Stimulated activated CD4-positive, alpha-beta T cell treated with anti-CD3 and anti-CD28 coated beads, Interleukin-12 subunit alpha, Interleukin-12 subunit beta, amount 100 ng/mL, for 24 hours (primary cell): ENCODE measurements around the gene DSC3.

Experiments used
- DNase-seq, 2 experiments: peaks; one replicate each; pipeline ENCODE4 v3.0.0-alpha.2; 2020; ENCODE audit warnings: low read depth in 2 of 2

DSC3 gene

DNA sequence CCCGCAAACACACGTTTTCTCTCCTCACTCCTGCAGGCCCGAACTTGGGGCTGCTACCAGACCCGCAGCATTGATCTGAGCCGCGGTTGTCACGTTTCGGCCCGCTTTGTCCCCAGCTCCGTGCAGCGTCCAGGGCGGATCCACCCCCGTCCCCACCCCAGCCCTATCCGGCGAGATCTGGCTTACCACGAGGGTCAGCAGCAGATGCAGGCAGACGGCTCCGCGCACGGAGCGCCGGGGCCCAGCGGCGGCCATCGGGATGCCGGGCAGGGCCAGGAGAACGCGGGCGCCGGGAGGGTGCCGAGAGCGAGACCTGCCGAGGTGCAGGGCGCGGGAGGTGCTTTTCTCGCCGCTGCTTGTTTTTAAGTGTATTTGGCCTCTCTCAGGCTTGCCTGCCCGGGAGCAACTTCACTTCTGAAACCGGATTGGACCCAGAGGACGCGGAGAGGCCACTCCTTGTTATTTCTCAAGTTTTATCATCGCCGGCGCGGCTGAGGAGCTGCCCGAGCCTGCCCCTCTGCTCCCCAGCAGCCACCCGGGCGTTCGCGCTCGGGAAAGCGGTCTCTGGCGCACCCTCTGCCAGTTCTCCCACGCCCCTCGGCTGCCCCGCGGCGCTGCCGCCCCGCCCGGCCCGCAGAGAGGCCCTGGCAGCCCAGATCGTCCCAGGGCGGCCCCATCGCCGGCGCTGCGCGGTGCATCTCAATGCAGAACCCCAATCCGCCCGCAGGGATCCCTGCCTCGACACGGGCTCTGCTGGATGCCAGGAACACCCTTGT is at the start of gene DSC3:
DSC3 (minus strand) TSS at position 337 of the 776 bp plus-strand sequence; CDS start at position 255, 82 bp downstream.
- DNase-seq = no peak

GRCh38 chr18:31091350-31091749 is 48.8 kb upstream of the DSC3 start:
- no peak for DNase-seq

- DNase-seq = no peak
These were observed 46.0 kb upstream of the DSC3 start for GRCh38 chr18:31088532-31088931.

DNA sequence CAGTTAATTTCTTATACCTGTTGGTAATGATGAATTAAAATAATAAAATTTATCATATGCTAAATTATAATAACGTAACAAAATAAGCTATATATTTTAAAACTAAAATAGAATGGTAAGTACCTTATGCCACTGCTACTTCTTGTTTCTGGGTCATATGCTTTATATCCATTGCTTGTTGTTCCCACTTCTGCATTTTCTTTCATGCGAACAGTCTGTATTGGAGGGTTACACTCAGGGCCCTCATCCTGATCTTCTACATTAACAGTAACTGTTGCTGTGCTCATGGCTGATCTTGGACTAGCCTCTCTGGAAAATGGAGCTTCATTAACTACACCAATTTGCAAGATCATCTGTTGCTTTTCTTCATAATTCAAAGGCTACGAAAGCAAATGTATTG is 37.4 kb upstream of the DSC3 start:
- no peak for DNase-seq

- no peak for DNase-seq
These were observed 35.3 kb upstream of the DSC3 start for GRCh38 chr18:31077878-31078277.

GRCh38 chr18:31072175-31072574 is 29.6 kb upstream of the DSC3 start:
- DNase-seq = no peak

- no peak for DNase-seq
These were observed 27.7 kb upstream of the DSC3 start for GRCh38 chr18:31070206-31070605.

DNA sequence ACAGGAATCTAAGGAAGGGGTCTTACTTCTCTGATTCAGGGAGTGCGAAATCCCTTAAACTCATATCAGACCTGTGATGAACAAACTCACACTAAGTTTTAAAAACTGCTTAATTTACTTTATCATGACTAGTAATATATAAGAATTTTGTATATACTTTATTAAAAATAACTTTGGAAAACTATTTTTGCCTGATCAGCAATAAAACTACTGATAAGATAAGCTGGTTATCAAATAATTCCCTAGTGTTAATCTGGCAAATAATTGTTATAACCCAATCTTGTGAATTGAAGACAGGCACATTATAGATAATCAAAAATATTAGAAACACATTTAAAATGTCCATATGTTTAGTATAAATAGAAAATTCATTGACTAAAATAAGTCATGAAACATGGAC is 23.7 kb upstream of the DSC3 start:
- DNase-seq = no peak

- no peak for DNase-seq
These were observed 22.7 kb upstream of the DSC3 start for GRCh38 chr18:31065036-31065773.

DNA sequence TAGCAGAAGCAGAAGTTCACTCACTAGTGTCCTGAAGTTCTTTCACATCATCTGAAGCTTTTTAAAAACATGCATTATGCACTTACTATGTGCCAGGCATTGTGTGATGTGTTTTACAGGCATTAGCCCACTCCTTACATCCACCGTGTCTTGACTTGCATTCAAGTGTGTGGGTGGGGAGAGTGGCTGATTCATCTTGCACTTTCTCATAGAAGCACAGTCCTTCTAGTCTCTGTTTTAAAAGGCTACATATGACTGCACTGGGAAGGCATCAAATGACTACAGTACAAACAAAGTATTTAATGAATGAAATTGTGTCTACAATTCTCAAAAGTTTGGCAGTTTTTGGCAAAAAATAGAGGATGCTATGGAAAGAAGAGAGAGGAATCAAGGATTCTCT is 21.6 kb upstream of the DSC3 start:
- no peak for DNase-seq

DNA sequence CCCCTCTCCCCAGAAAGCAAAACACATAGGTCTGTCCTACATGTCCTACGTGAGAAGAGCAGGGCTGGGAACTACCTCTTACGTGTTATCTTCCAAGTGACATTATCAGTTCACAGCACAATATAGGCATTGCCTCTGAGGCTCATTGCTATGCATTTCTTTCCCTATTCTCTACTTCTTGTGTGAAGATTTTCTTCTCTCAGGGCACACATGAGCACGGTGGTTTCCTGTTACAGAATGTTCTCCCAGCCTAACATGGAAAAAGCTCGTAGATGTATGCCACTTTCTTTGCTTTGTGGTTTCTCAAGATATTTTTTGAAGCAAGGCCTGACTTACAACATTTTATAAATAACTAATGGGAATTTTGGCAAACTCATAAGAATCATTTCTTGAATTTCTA is 19.4 kb upstream of the DSC3 start:
- no peak for DNase-seq

- DNase-seq = no peak
These were observed 16.4 kb upstream of the DSC3 start for GRCh38 chr18:31058897-31059296.

- DNase-seq = no peak
These were observed 15.4 kb upstream of the DSC3 start for GRCh38 chr18:31057917-31058316.

- no peak for DNase-seq
These were observed 14.5 kb upstream of the DSC3 start for GRCh38 chr18:31057051-31057450.

- no peak for DNase-seq
These were observed 13.8 kb upstream of the DSC3 start for GRCh38 chr18:31056296-31056695.

DNA sequence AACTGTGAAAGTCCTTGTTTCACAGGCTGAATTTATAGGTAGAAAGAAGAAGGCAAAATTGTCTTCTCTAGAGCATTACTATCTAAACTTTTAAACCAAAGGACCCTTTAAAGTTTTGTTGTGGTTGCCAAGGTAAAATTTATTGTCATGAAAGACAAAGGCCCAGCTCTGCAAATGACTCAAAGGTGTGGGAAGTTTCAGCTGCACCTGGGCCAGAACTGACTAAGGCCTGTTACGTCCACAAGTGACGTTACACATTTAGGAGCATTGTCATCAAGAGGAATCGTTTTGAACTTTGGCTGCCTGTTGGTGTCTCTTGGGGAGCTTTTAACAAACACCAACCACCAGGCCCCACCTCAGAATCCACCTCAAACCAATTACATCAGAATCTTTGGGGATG is 8.1 kb upstream of the DSC3 start:
- DNase-seq = no peak

DNA sequence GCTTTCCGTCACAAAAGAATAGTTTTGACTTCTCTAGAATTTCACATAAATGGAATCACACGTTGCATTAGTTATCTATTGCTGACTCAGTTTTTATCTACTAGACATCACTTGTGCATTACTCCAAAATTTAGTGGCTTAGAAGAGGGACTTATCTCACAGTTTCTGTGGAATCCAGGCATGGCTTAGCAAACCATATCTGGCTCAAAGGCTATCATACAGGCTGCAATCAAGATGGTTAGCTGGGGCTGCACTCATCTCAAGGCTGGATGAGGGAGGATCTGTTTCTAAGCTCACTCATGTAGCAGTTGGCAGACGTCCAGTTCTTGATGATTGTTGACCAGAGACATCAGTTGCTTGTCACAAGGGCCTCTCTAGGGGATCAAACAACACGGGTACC is 6.6 kb upstream of the DSC3 start:
- DNase-seq = no peak

DNA sequence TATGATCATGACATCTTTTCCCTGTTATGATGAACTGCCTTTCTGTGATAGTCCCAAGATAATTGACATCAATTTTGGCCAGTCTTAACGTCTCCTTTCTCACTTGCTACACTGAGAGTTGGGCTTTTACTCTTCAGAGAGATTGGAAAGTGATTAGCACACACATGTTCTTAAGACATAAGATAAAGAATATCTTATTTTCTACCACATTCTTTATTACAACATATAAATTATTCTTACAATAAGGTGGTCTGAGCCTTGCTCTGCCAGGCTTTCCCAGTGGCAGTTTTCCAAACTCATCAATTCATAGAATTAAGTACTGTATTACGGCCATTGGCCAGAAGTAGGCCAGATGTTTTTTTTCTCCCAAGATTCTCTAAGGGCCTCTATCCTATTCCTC is 5.7 kb upstream of the DSC3 start:
- DNase-seq = no peak

GRCh38 chr18:31046916-31047315 is 4.4 kb upstream of the DSC3 start:
- no peak for DNase-seq

GRCh38 chr18:31045599-31045998 is 3.1 kb upstream of the DSC3 start:
- DNase-seq = no peak

- DNase-seq = no peak
These were observed 2.4 kb upstream of the DSC3 start for GRCh38 chr18:31044926-31045325.

DNA sequence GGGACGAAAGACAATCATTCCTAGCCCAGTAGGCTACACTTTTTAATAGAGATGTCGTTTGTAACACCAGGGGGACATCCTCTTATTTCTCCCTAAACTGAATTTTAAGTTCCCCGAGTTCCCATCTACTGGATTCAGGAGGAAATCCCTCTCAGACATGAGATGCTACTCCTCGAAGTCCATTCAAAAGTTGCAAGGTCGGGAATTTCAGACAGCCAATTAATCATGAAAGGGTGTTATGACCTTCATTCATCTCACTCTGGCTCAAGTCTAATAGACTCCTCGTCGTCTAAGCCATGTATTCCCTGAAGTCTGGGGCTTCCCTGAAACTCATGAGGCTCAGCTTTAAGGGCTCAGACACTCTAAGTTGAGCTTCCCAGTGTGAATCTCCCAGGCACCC is 1.2 kb upstream of the DSC3 start:
- no peak for DNase-seq

- no peak for DNase-seq
These were observed 497 bp downstream of the DSC3 start for GRCh38 chr18:31042084-31042405.
